HG03196 (cell line): ENCODE measurements around the gene PFDN1.

ENCODE experiments used
- ATAC-seq: cut with Tn5 transposase; IDR thresholded peaks from one replicate; pipeline ENCODE4 v1.9.1; 2021; ENCODE audit not compliant: unreplicated experiment

The PFDN1 gene

DNA sequence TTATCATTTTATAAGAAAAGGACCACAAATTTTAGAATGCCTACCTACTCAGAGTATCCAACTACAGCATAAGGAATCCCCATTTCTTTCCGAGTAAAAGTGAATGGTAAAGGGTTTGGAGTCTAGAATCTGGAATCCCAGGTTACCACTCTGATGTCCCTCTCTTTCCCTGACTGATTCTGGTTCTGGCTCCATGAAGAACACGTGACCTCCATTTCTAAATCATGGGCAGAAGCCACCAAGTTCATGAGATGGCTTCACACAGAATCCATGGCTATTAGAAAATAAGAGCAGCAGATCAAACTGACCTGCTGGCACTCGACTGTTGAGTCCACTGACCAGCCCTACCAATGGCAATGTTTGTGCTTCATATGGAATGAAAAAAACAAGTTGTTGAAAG is 40.7 kb downstream of the PFDN1 start:
- ATAC-seq = no peak

DNA sequence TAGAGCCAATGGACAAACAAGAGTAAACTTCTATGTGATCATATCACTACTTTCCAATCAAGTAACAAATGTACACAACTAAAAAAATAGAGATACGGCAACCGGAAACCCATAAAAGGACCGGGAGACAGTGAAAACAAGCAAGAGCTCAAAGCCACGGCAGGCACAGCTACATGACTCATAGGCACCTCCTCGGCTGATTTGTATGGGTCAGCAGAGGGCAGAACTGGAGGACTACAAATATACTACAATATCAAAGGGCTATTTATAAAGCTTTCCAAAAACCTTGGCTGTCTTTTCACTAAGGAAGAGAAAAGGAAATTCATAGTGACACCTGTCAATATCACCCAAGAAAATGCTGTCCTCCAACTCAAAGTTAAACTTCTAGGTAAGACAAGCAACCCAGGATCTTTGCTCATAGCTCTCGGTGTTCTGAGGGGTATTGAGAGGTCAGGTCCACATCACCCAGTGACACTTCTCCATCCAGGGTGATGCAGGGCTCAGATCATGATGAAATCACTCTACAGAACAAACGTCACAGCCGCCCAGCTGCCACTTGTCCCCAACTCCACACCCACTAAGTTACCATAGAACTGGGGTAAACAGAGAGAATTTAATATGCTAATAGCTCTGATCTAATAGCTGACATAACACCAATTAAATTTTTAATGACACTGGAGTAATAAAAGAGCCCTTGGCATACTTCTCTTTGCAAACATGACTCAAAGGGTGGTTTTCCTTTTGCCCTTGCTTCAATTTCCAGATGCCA is 41.3 kb downstream of the PFDN1 start:
- no peak for ATAC-seq

DNA sequence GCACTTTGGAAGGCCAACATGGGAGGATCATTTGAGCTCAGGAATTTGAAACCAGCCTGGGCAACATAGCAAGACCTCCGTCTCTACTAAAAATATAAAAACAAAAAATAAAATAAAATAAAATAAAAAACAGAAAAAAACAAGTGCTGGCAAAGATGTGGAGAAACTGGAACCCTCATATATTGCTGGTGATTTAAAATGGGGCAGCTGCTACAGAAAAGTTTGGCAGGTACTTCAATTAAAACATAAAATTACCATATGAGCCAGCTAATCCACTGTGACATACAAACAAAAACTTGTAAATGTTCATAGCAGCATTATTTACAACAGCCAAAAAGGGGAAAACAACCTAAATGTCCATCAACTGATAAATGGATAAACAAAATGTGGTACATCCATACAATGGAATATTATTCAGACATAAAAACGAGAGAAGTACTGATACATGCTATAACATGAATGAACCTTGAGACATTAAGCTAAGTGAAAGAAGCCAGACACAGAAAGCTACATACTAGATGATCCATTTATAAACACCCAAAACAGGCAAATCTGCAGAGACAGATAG is 42.7 kb downstream of the PFDN1 start:
- ATAC-seq = no peak

DNA sequence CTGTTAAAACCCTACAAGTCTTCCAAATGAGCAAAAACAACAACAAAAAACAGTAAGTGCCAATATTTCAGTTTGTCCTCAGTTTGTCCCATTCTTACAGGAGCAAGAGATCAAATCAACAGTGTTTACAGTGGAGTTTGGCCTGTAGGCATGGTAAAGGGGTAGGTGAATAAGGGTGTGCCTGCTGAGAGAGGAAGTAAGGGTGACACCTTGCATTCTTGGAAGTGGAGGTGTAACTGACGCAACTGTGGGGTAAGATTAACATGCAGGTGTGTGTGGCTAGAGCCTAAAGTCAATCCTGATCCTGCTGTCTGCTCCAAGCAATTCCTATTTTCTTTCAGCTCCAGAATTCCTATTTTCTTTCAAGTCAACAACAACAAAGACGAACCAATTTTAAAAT is 43.4 kb downstream of the PFDN1 start:
- ATAC-seq = no peak

DNA sequence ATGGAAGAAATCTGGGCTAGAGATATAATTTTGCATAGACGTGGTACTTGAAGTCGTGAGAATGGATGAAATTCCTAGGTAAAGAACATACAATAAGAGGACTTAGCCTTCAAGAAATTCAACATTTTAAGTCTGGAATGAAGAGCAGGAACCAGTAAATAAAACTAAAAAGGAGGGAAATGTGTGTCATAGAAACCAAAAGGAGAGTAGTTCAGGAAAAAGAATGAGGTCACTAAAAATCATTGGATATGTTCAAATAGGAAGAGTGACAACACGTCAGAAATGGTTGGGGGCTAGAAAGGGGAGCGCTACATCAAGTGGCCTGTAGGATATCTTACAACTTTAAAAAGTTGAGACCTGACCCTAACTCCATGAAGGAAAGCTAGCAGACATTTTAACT is 44.0 kb downstream of the PFDN1 start:
- no peak for ATAC-seq

DNA sequence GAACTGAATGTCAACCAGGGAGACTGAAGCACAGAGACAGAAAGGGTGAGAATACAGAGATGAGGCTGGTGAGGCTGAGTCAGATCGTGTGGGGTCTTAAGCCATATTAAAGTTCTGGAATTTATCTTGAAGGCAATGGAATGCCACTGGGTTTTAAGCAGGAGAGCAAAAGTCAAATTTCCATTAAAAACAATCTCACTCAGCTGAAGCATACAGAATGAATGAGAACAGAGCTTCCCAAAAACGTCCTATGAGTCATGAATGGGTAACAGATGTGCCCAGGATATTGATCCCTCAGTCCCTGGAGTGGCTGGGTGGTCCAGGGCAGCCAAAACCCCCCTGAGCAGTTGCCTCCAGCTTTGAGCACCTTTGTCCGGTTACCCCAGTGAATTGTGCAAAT is 44.9 kb downstream of the PFDN1 start:
- no peak for ATAC-seq

DNA sequence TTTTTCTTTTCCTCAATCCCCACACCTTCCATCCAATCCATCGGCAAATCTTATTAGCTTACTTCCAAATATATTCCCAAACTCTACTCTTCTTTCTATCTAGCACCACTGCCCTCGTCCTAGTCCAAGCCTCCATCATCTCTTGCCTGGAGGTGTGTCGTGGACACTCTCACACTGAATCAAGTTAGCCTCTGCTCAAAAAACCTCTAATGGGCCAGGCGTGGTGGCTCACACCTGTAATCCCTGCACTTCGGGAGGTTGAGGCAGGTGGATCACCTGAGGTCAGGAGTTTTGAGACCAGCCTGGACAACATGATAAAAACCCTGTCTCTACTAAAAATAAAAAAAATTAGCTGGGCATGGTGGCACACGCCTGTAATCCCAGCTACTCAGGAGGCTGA is 46.2 kb downstream of the PFDN1 start:
- no peak for ATAC-seq

DNA sequence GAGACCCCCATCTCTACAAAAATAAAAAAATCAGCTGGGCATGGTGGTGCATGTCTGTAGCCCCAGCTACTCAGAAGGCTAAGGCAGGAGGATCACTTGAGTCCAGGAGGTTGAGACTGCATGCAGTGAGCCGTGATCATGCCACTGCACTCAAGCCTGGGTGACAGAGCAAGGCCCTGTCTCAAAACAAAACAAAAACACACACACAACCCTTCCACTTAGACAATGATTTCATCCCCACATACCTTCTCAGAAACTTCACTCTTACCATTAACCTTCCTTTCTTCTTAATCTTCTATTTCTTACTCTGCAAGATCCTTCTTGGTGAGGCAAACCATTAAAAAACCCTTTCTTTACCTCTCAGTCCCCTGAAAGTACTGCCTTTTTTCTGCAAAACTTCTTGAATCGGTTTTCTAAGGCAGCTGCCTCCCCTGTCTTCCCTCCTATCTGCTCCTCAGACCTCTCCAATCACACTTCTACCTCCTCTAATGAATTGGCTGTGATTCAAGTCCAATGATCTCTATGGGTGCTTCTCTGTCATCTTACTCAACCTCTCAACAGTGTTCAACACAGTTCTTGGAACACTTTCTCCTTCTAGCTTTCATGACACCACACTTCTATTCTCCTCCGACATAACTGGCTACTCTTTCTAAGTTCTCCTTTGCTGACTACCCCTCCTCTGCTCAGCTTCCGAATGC is 47.3 kb downstream of the PFDN1 start:
- no peak for ATAC-seq

DNA sequence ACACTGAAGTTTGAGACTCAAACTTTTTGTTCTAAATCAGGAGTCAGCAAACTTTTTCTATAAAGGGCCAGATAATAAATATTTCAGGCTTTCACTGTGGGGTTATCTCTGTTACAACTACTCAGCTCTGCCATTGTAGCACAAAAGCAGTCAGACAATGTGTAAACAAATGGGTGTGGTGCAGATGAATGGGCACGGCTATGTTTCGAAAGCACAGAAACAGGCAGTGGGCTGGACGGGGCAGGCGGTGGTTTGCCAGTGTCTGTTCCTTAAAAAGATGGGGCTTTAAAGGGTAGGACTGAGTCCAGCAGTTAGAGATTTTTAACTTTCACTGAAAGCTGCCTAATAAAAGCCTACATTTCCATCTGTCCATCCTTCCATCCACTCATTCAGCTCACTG is 48.9 kb downstream of the PFDN1 start:
- ATAC-seq = no peak

DNA sequence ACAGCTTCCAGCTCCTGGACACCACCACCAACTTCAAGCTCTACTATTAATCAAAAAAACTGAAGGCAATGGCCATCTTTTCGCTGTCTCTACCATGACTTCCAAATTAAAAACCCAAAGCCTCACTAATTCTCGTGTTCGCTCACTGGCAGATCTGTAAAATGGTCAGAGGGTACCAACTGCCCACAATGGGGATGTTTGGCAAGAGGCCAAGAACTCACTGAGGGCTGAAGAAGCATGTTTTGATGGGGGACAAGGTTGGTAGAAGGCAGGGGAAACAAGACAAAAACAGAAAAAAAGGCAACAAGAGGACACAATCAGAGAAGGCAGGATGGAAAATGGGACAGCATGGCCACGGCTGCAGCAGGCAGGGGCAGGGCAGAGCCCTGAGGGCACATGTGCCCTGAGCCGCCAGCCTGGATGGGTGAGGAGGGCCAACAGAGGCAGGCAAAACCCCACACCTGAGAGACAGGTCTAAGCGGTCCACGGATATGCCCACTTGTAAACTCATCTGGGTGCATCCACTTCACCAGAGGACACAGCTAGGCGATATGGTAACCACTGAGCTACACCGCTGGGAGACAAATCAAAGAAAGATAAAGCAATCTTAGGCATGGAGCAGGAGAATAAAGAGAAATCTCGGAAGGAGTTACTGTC is 50.3 kb downstream of the PFDN1 start:
- no peak for ATAC-seq

DNA sequence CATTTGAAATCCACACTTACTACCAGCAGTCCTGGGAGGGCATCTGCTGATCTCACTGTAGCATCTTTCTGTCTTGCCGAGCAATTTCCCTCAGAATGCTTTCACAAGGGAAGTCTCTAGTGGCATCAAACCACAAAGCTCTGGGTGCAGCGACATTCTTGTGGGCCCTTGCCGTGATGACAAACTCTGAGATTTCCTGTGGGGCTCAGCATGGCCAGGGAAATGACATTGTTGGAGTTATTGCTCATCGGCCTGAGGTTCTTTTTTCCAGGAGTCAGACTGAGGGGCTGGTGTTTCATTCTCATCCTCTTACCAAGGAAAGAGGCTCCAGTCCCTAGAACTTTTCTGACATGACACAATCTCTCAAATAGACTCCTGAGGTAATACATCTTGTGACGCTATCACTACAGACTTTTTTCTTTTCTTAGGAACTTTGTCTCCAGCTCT is 51.4 kb downstream of the PFDN1 start:
- ATAC-seq = peak; percentile 68

DNA sequence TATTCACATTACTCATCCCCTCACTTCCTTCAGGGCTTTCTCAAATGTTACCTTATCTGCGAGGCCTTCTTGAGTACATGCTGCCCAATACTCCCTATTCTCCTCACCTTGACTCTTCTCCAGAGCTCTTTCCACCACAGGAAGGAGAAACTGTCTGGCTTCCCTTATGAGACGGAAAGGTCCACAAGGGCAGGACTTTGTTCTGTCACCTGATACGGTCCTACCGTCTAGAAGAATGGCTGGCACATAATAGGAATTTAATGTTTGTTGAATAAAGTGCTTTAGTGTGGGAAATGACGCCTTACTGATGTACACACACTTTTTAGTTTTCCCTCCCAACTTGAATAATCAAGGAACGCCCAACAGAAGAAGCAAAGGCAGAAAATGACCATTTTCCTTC is 52.5 kb downstream of the PFDN1 start:
- no peak for ATAC-seq

DNA sequence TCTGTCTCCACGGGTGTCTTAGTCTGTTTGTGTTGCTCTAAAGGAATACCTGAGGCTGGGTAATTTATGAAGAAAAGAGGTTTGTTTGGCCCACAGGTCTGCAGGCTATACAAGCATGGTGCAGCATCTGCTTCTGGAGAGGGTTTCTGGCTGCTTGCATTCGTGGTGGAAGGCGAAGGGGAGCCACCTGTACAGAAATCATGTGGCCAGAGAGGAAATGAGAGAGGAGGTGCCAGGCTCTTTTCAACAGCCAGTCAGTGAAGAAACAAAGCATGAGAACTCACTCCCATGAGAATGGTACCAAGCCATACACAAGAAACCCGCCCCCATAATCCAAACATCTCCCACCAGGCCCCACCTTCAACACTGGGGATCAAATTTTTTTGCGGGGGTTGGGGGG is 53.4 kb downstream of the PFDN1 start:
- no peak for ATAC-seq

DNA sequence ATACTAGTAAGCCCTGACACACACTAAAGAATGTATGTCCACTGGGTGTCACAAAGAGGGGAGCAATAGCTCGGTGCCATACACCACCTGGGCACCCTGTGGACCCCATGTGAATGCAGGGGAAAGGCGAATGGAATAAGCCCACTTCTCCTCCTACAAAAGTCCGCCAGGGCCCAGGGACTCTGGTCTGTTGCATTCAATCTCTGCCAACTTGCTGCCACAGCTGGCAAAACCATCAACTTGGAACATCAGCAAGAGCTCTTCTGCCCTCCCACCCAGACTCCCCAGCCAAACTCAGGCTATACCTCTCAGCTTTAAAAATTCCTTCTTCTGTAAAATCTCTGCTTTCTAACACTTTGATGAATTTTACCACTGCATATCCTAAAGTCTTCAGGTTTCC is 54.5 kb downstream of the PFDN1 start:
- no peak for ATAC-seq

DNA sequence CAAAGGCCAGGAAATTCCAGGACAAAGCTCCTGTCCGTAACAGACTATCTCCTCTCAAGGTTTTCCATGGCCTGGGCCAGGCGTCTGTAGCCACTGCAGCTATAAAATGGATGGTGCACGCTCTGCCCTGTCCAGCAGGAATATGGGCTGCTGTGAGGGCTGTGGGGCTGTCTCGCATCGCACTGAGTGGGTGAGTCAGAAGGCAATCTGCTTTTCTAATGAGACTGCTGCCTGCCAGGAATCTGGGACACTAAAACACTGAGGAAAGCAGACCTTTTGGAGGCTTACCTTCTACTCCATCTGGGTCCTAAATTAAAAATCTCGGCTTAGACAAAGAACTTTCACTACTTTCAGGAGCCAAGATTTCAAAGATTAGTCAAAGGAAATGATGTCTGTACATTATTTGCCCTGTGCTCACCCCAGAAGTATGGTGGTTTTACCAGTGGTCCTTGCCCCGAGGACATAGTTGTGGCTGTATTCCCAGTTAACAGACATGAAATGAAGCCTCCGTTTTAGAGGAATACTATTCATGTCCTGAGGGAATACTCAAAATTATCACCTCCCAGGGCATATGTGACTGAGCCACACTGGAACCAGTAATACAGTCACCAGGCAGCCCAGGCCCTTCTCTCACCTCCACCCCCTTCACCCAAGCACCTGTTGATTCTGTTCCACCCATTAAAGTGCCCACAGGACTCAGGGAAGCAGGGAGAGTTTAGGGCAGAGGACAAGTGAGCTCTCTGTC is 56.4 kb downstream of the PFDN1 start:
- ATAC-seq = no peak

DNA sequence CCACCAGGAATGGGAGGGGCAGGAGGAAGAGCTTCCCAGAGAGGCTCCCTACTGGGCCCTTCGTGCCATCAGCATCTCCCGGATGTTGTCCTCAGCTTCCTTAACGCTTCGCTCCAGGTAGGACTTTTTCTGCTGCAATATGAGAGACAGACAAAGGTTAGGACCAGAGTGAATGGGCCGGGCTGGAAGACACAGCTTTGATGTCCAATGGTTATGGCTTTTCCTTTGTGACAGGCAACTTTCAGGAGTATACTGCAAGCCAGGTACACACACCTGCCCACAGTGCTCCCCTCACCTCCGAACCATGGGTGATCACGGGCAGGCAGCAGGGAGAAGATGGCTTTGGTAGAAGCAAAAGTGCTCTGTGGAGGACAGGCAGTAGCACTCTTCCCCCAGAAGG is 57.0 kb downstream of the PFDN1 start:
- no peak for ATAC-seq

DNA sequence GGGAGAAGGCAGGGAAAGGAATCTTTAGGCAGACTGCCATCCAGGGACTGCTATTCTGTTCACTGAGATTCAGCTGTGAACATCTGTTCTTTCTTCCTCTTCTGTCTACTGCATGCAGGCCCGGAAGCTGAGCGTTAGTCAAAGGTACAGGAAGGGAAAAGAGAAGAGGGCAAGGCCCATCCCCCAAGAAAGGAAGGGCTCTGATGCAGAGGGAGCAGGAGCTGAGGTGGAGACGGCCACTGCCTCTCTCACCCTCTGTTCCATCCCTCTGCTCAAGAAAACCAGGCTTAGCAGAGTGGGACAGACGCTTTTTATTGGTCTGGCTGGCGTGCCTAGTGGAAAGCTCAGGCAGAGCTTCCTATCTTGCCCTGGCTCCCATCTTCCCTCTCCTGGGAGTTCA is 57.6 kb downstream of the PFDN1 start:
- ATAC-seq = no peak

DNA sequence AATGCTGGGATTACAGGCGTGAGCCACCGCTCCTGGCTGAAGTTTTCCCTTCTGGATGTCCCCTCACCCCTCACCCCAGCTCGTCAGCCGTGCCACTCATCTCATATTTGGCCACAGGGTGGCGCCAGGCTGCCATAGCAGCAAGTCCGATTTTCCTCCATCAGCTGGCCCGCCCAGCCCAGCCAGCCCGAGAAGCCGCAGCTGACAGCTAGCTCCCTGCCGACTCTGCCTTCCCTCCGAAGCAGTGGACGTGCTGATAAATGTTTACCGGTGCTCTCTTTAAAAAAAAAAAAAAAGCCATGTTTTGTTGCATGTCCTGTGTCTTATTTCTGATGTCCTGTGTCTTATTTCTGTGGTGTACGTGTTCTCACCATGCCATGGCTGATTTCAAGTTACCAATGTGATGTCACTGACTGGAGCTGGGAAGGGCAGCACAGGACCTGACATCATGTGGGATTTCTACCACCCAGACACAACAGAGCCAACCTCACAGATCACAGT is 58.3 kb downstream of the PFDN1 start:
- ATAC-seq = peak; percentile 48

DNA sequence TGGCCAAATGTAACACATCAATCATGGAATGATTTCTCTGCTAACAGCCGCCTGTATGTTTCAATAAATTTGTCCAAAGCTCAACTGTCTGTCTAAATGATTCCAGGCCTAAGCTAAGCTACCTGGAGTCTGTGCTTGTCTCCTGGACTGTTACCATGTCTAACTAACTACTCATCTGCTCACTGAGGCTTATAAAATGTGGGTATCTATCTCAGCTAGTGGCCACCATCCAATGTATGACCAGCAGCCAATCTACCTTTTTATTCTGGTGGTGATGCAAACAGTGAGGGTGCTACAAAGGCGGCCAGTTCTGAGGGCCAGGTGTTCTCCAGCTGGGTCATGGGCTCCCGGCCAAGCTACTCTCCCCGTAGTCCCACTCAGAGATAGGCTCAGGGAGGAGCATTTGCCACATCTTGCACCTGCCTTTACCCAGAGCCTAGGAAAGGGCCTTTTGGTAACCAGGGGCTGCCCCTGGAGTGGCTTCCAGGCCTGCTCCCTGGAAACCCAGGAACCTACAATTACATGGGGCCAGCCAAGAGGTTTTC is 59.1 kb downstream of the PFDN1 start:
- no peak for ATAC-seq

DNA sequence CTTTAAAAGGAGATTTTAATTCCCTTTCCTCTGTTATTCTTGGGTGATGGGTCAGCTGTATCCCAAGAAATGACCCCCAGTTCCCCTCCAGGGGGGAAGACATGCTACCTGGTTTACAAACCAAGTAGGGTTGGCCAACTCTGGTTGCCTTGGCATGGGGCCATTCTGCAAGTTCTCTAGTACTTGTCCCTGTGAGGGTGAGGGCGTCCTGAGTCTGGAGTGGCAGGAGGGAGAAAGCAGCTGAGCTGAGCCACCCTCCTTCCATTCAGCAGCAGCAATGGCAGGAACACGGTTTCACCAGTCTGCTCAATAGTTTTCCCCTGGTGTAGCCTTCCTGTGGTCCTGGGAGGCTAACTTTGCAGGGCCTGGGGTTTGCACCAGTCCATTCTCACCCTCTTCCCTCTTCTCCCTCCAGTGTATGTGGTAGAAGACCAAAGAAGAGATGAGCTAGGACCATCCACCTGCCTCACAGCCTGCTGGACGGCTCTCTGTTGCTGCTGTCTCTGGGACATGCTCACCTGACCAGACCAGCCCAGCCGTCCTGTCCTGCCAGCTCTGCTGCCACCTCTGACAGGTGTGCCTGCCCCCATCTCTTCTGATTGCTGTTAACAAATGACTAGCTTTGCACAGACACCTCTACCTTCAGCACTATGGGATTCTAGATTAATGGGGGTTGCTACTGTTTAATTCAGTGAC is 59.9 kb downstream of the PFDN1 start:
- no peak for ATAC-seq
